ENCODE measurements around the gene BCL2L13.
A peak's percentile ranks its signal among the peaks of the same experiment; 100 is the strongest.
"Not testable (repeated sequence)": the region's sequence is repeated elsewhere in the genome, so short reads cannot be mapped to it uniquely, and the experiment has no call there.

BCL2L13 gene

DNA sequence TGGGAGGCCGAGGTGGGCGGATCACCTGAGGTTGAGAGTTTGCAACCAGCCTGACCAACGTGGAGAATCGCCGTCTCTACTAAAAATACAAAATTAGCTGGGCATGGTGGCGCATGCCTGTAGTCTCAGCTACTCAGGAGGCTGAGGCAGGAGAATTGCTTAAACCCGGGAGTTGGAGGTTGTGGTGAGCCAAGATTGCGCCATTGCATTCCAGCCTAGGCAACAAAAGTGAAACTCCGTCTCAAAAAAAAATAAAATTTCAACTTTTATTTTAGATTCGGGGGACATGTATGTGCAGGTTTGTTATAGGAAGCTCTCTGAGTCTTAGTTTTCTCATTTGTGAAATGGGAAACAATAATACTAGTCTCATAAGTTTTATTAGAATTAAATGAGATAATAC, 58.6 kb downstream of the BCL2L13 start:
- not testable (repeated sequence) for DNase-seq (ENCODE audit: low spot score)

DNA sequence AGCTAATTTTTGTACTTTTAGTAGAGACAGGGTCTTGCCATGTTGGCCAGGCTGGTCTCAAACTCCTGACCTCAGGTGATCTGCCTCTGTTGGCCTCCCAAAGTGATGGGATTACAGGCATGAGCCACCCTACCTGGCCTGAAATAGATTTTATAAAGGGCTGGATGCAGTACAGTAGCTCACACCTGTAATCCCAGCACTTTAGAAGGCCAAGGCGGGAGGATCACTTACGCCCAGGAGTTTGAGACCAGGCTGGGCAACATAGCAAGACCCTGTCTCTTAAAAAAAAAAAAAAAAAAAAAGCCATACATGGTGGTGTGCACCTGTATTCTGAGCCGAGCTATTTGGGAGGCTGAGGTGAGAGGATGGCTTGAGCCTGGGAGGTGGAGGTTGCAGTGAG, 59.7 kb downstream of the BCL2L13 start:
- DNase-seq (ENCODE audit: low spot score) = not testable (repeated sequence)

DNA sequence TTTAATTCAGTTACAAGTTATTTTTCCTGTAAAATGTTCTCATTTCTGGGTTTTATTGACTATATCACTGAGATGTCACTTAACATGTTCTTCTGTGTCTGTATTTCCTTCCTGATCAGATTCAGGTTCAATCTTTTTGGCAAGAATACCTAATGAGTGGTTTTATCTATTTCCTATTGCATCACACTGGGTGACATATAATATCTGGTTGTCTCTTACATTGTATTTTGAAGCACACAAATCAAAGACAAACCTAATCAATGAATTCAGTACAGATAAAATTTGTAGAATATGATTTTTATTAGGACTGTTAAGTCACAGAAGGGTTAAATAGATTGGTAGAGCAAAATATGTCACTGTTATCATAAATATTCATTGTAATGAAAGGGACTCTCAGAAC, 60.4 kb downstream of the BCL2L13 start:
- no peak for DNase-seq (ENCODE audit: low spot score)

DNA sequence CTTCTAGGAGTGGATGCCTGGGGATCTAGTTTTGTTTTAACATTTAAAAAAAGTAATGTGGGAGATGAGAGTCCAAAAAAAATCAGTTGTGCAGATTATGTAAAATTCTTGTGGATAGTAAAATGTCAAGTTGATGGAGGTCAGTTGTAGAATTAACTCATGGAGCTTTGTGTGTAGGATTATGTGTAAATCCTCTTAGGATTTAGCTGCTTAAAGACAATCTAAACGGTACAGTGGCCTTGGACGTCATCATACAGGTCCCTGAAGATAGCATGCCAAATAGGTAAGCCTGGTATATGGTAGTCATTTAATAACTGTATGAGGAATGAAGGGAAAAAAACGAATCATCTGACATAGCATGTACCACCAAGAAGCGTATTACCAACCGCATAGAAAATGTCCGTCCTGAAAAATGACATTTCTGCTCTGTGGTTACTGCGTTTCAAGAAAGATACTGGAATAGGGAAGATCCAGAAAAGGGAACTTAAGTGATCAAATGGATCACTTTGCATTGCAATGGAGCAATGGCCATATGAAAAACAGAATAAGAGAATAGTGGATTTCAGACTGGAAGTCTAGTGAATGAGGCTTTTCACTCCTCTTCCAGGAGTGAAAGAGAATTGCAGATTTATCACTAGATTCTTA, 61.3 kb downstream of the BCL2L13 start:
- no peak for DNase-seq (ENCODE audit: low spot score)

DNA sequence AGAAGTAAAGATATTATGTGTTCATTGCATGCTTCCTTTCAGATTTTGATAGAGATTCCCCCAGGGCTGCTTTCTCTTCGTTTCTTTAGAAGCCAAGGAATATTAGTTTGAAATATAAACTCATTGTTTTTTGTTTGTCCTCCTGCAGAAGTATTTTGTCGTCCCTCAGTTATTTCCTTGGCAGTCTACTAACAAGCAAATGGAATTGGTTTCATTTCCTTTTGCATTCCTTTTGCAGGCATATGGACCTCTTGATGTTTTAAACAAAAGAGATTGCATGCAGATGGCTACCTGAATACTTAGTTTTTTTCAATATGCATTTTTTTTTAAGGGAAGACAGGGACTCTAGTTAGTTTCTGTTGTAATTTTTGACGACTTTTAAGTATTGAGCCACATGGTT, 62.2 kb downstream of the BCL2L13 start:
- no peak for DNase-seq (ENCODE audit: low spot score)

DNA sequence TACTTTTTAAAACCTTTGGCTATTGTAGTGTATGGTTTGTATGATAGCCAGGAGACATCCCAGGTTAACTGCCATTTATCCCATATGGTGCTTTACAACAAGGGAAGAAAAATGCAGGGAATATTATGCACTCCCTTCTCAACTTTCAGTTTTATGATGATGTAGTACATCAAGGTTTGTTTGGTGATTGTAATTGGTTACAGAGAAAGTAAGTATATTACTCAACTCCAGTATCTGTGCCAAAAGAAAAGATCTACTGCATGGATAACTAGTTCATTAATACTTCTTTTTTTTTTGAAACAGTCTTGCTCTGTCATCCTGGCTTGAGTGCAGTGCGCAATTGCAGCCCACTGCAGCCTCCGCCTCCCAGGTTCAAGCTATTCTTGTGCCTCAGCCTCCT, 65.3 kb downstream of the BCL2L13 start:
- no peak for DNase-seq (ENCODE audit: low spot score)

DNA sequence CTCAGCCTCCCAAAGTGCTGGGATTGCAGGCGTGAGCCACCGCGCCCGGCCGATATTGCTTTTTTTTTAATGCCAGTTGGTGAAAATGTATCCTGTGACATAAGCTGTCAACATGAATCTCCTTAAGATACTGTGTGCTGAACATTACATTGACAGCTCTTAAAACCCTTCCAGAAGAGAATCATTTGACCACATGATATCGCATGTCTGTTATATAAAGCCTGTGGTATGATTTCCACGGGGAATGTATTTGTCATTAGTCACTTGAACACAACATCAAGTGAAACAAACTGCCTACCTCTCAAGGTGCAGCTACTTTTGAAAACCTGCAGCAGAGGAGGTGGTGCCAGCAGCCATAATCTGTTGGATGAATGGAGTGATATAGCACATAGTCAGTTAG, 67.0 kb downstream of the BCL2L13 start:
- DNase-seq (ENCODE audit: low spot score) = peak; percentile 5

DNA sequence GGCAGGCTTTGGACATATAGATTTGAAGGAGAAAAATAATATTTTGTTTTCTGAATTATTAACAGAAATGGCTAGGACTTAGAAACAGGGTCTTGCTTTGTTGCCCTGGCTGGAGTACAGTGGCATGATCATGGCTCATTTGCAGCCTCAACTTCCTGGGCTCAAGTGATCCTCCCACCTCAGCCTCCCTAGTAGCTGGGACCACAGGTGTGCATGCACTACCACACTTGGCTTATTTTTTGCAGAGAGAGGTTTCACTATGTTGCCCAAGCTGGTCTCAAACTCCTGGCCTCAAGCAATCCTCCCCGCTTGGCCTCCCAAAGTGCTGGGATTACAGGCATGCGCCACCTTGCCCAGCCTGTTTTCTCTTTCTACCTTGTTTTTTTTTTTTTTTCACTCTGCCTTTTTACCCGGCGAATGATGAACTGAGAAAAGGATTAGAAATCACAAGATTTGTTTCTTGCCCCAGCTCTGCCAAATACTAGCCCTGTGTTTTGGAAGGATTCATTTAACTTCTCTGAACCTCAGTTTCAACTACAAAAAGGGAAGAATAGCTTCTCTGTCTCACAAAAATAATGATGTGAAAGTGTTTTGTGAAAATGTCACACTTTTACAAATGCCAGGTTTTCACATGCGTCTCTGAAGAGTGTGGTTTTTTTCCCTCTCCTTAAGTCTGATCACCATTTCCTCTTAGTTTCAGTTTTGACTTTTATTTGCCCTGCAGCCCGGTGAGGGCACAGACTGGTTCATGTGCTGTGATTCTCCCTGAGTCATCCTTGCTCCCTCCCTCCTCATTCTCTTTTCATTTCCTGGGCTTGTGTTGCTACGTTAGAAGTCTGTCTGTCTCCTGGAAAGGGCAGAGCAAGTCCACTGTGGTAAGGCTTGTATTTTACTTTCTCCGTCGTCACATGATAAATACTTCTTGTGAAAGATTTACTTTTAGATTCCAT, 67.7 kb downstream of the BCL2L13 start:
- peak; percentile 57 for DNase-seq (ENCODE audit: low spot score)

DNA sequence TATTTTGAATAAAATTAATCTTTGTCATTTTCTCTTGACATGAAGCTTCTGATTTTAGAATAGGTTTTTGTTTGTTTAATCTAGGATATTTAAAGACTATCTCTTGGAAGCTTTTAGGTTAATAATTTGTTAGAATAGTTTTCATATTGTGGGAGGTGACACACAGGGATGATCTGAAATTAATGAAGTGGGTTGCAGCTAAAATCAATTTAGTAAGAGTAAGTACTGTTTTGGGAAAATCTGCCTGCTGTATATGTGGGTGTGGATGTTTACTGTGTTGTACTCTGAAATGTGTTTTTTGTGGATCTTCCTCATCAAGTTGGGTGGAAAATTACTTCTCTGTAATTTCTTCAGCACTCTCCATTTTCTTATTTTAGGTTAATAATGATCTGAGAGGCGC, 68.4 kb downstream of the BCL2L13 start:
- no peak for DNase-seq (ENCODE audit: low spot score)

DNA sequence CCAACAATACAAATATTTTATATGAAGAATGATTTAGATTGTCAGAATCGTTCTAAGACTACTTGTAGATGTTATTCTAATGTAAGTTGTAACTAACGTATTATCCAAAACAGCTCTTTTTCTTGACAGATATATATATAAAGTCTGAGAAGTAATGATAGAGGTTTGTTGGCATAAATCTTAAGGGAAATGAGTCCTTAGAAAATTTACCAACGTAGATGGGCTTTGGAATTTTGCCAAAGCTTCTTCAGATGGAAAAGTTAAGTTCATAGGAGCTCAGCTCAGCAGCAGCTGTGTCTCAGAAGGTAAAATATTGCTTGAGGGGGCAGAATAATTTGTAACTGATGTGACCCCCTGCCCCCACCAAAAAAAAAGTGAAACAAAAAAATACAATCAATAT, 69.0 kb downstream of the BCL2L13 start:
- no peak for DNase-seq (ENCODE audit: low spot score)

DNA sequence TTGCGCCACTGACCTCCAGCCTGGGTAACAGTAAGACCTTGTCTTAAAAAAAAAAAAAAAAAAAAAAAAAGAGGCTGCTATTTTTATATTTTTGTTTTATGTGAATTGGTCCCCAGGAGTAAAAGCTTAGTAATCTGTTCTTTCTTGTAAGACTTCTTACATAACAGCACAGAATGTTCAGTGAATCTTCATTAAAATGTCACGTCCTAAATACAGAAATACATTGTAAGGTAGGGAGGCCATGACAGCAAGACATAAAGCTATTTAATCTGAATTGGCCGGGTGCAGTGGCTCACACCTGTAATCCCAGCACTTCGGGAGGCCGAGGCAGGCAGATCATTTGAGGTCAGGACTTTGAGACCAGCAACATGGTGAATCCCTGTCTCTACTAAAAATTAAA, 71.5 kb downstream of the BCL2L13 start:
- no peak for DNase-seq (ENCODE audit: low spot score)

DNA sequence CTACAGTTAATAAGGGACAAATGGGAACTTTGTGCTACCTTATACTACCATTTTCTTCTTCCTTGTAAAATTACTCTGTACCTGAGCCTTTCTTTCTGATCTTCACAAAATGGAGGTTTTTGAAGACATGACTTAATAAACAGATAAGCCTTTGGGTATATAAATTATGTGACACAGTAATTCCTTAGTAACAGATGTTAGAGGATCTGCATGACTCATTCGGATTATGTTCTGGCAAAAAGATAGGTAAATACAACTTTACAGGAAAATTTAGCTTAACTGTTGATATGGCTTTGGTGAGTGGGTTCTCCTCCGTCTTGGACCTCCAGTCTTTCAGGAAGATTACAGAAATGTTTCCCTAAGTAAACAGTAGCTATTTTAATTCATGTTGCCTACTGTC, 73.9 kb downstream of the BCL2L13 start:
- DNase-seq (ENCODE audit: low spot score) = no peak

DNA sequence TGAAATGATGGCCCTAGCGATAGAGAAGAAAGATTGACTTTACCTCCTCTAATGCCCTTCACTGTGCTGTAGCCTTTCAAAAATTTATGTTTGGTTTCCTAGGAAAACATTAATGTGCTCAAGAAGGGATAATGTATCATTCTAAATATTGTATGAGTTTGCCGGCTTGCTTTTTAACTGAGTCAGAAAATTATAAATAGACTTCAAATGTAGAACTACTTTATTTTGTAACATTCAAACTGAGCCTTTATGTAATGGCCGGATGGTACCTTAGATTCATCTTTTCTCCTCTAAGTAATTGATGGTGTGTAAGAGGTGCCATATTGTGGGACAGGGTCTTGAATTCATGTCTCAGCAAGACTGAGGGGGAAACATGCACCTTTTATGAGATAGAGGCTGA, 78.0 kb downstream of the BCL2L13 start:
- DNase-seq (ENCODE audit: low spot score) = no peak

DNA sequence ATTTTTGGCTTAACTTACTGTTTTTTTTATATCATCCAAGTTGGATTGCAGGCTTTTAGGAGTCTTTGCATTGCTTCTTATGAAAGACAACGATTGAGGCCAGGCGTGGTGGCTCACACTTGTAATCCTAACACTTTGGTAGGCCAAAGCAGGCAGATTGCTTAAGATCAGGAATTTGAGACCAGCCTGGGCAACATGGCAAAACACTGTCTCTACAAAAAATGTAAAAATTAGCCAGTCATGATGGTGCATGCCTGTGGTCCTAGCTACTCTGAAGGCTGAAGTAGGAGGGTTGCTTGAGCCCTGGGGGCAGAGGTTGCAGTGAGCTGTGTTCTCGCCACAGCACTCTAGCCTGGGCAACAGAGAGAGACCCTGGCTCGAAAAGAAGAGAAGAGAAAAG, 79.2 kb downstream of the BCL2L13 start:
- DNase-seq (ENCODE audit: low spot score) = no peak

DNA sequence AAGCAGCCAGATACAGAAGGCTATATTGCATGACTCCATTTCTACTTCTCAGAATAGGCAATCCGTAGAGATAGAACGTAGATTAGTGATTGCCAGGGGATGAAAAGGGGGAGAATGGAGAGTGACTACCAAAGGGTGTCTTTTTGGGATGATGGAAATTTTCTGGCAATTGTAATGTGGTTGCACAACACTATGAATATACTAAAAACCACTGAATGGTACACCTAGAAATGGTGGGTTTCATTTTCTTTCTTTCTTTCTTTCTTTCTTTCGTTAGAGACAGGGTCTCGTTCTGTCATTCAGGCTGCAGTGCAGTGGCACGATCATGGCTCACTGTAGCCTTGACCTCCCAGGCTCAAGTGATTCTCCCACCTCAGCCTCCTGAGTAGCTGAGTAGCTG, 81.4 kb downstream of the BCL2L13 start:
- DNase-seq (ENCODE audit: low spot score) = no peak

DNA sequence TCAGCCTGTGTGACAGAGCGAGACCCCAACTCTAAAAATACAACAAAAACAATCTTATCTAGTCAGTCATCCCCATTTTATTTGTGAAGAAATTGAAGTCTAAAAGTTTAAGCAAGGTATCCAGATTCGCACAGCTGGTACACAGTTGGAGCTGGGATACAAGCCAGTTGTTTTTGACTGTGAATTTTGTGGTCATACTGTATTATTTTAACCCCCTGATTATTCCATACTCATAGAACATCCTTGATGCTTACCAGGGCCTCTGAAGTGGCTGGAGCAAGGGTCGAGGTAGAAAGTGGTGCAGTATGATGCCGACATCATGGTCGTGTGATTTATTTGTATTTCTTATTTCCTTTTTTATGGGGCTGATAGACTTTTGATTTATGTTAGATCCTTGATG, 85.7 kb downstream of the BCL2L13 start:
- no peak for DNase-seq (ENCODE audit: low spot score)

DNA sequence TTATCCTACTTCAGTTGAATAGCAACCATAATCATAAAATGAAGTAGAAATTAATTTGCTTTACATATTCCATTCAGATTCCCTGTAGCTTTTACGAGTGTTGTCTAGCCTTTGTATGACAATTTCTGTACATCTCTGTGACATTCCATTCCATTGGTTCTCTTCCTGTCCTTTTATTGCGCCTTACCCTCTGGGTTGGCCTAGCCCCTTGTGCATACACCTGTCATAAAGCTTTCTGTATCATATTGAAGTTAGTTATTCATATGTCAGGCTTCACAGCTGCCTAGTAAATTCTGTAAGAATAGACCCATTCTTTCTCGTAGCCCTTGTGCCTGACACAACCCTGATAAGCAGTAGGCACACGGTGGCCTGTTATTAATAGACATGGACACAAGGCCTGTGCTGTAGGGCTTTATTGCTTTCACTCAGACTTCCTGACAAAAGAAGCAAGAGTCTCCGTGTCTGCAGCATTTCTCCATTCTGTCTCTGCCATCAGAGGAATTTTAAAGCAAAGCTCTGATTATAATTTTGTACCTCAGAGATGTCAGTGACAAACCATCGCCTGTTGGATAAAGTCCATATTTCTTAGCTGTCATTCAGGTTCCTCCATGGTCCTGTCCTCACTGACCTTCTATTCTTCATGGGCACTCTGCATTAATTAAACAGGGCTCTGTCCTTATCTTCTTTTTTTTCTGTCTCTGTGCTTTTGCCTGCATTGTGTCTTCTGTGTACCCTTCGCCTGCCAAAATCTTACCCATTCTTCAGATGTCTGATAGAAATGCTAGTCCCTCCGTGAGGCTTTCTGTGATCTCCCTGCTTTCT, 86.3 kb downstream of the BCL2L13 start:
- no peak for DNase-seq (ENCODE audit: low spot score)

DNA sequence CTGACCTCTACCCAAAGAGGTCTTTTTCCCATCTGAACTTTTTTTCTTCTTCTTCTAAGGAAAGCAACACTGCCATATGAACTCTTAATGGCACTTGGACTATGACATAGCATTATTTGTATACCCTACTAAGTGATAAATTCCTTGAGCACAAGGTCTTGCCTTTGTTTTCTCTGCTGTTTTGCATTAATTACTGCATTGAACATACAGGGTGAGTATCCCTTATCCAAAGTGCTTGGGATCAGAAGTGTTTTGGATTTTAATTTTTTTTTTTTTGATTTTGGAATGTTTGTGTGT, 86.9 kb downstream of the BCL2L13 start:
- DNase-seq (ENCODE audit: low spot score) = no peak

DNA sequence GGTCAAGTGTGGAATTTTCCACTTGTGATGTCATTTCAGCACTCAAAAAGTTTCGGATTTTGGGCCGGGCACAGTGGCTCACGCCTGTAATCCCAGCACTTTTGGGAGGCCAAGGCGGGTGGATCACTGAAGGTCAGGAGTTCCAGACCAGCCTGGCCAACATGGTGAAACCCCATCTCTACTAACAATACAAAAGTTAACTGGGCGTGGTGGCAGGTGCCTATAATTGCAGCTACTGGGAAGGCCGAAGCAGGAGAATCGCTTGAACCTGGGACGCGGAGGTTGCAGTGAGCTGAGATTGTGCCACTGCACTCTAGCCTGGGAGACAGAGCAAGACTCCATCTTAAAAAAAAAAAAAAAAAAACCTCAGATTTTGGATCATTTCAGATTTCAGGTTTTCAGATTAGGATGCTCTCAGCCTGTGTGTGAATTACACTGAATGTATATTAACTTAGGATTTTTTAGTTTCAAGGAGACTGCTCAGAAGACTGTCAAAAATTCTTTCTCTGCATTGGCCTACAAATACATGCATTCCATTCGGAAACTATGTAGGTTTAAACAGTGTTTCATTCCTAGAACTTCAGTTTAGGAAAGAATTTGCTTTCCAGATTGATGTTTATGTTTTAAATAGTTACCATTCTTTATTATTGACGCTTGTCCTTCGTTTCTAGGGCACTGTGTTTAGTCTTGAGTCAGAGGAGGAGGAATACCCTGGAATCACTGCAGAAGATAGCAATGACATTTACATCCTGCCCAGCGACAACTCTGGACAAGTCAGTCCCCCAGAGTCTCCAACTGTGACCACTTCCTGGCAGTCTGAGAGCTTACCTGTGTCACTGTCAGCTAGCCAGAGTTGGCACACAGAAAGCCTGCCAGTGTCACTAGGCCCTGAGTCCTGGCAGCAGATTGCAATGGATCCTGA, 87.7 kb downstream of the BCL2L13 start:
- DNase-seq (ENCODE audit: low spot score) = no peak

DNA sequence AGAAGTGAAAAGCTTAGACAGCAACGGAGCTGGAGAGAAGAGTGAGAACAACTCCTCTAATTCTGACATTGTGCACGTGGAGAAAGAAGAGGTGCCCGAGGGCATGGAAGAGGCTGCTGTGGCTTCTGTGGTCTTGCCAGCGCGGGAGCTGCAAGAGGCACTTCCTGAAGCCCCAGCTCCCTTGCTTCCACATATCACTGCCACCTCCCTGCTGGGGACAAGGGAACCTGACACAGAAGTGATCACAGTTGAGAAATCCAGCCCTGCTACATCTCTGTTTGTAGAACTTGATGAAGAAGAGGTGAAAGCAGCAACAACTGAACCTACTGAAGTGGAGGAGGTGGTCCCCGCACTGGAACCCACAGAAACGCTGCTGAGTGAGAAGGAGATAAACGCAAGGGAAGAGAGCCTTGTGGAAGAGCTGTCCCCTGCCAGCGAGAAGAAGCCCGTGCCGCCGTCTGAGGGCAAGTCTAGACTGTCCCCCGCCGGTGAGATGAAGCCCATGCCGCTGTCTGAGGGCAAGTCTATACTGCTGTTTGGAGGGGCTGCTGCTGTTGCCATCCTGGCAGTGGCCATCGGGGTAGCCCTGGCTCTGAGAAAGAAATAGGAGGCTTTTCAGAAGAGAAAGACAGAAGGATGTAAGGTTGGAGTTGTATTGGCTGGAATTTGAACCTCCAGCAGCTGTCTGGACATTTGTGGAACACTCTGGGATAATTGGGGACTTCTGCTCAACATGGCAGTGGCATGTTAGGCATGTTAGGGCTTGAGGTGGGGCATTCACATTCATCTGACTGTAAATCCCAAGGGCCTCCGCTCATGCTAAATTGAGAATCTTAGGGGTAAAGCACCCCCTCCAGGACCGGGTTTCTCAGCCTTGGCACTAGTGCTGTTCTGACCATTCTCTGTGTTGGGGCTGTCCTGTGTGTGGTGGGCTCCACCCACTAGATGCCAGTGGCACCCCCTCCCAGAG, 88.7 kb downstream of the BCL2L13 start:
- DNase-seq (ENCODE audit: low spot score) = no peak

DNA sequence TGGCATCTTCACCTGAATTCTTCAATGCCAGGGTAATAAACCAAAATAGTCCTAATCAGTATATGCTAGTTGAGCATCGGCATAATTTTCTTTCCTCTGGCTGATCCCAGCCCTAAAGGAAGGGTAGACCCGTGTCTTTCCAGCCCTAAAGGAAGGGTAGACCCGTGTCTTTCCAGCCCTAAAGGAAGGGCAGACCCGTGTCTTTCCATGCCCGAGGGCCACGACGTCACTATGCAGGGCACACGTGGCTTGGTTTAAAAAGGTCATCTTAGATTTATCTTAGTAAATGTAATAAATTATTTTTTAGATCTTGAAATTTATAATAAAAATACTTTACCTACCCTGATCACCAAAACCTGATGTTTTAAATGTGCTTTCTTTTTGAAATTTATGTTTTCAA, 90.2 kb downstream of the BCL2L13 start:
- DNase-seq (ENCODE audit: low spot score) = no peak

Measured in SW480 (cell line).